ENCODE measurements around the gene GLMN. TPM values are rescaled to one million over a fixed set of nuclear protein-coding genes. Genes with fewer than 3 reads are reported as not detected.

Gene GLMN
- total and polyA plus RNA-seq, 2 donors from 2014 or later: 6.4 to 7.9 TPM

GRCh38 chr1:92218559-92218958 lies 80.2 kb downstream of the GLMN start:
- DNase-seq (no peak), FAIRE-seq (no peak)
- Histone ChIP-seq H3K27ac (ENCODE audit: low read depth in 2 of 2, low read length in 2 of 2) (no peak overlapping the region), H3K4me1 (ENCODE audit: control insufficient read depth in 2 of 3, insufficient read depth in 2 of 3, low read depth in 1 of 3, low read length in 3 of 3) (no peaks in the 10 kb centered on the region), H3K9me3 (ENCODE audit: control insufficient read depth in 2 of 3, insufficient read depth in 1 of 3, low read length in 3 of 3) (no peaks in the 10 kb centered on the region), H3K27me3 (ENCODE audit: control insufficient read depth, insufficient read depth, low read length) (no peaks in the 10 kb centered on the region), H3K36me3 (ENCODE audit: control insufficient read depth in 2 of 3, insufficient read depth in 3 of 3, low read length in 3 of 3) (no peaks in the 10 kb centered on the region), H3K4me3 (ENCODE audit: low read length in 3 of 3) (no peak overlapping the region), H3K9ac (ENCODE audit: low read length in 3 of 3) (no peak overlapping the region)
- intact Hi-C loops (cut with DNase I): no loop called here
- no peak for TF ChIP-seq CTCF (IDR thresholded peaks at IDR 0.05; ENCODE audit: borderline replicate concordance, extremely low read depth, insufficient read depth)

GRCh38 chr1:92217721-92218120 lies 81.1 kb downstream of the GLMN start, which contains the start of gene C1orf146:
Gene C1orf146 (plus strand): TSS chr1:92217915. CDS start chr1:92231421, 13,506 bp downstream.
- H3K9ac ChIP-seq (ENCODE audit: low read length in 3 of 3): no peak within 1 kb of the TSS
- no peak within 1 kb of the TSS for H3K27ac ChIP-seq (ENCODE audit: low read depth in 2 of 2, low read length in 2 of 2)
- no peak within 1 kb of the TSS for H3K4me3 ChIP-seq (ENCODE audit: low read length in 3 of 3)
- no peak for DNase-seq
- H3K9me3 ChIP-seq (ENCODE audit: control insufficient read depth in 2 of 3, insufficient read depth in 1 of 3, low read length in 3 of 3): no peaks in the 10 kb centered on the region
- intact Hi-C loops (cut with DNase I): no loop called here
- no peak for FAIRE-seq
- TF ChIP-seq CTCF (IDR thresholded peaks at IDR 0.05; ENCODE audit: borderline replicate concordance, extremely low read depth, insufficient read depth): no peak
- H3K27me3 ChIP-seq (ENCODE audit: control insufficient read depth, insufficient read depth, low read length): no peaks in the 10 kb centered on the region
- H3K36me3 ChIP-seq (ENCODE audit: control insufficient read depth in 2 of 3, insufficient read depth in 3 of 3, low read length in 3 of 3): no peaks in the 10 kb centered on the region
- H3K4me1 ChIP-seq (ENCODE audit: control insufficient read depth in 2 of 3, insufficient read depth in 2 of 3, low read depth in 1 of 3, low read length in 3 of 3): no peaks in the 10 kb centered on the region

- DNase-seq (no peak), FAIRE-seq (no peak)
- Histone ChIP-seq H3K4me3 (ENCODE audit: low read length in 3 of 3) (no peak overlapping the region), H3K4me1 (ENCODE audit: control insufficient read depth in 2 of 3, insufficient read depth in 2 of 3, low read depth in 1 of 3, low read length in 3 of 3) (no peaks in the 10 kb centered on the region), H3K27me3 (ENCODE audit: control insufficient read depth, insufficient read depth, low read length) (no peaks in the 10 kb centered on the region), H3K9me3 (ENCODE audit: control insufficient read depth in 2 of 3, insufficient read depth in 1 of 3, low read length in 3 of 3) (peaks cover 0 to 4% (median 0%) of the 10 kb centered on the region in 3 donors), H3K9ac (ENCODE audit: low read length in 3 of 3) (no peak overlapping the region), H3K27ac (ENCODE audit: low read depth in 2 of 2, low read length in 2 of 2) (no peak overlapping the region), H3K36me3 (ENCODE audit: control insufficient read depth in 2 of 3, insufficient read depth in 3 of 3, low read length in 3 of 3) (no peaks in the 10 kb centered on the region)
- intact Hi-C loops (cut with DNase I): no loop called here
- no peak for TF ChIP-seq CTCF (IDR thresholded peaks at IDR 0.05; ENCODE audit: borderline replicate concordance, extremely low read depth, insufficient read depth)
These were observed 87.6 kb downstream of the GLMN start for GRCh38 chr1:92211166-92211565.

GRCh38 chr1:92210701-92211100 lies 88.1 kb downstream of the GLMN start:
- Histone ChIP-seq H3K4me3 (ENCODE audit: low read length in 3 of 3) (no peak overlapping the region), H3K9me3 (ENCODE audit: control insufficient read depth in 2 of 3, insufficient read depth in 1 of 3, low read length in 3 of 3) (peaks cover 0 to 6% (median 0%) of the 10 kb centered on the region in 3 donors), H3K36me3 (ENCODE audit: control insufficient read depth in 2 of 3, insufficient read depth in 3 of 3, low read length in 3 of 3) (no peaks in the 10 kb centered on the region), H3K27me3 (ENCODE audit: control insufficient read depth, insufficient read depth, low read length) (no peaks in the 10 kb centered on the region), H3K4me1 (ENCODE audit: control insufficient read depth in 2 of 3, insufficient read depth in 2 of 3, low read depth in 1 of 3, low read length in 3 of 3) (no peaks in the 10 kb centered on the region), H3K27ac (ENCODE audit: low read depth in 2 of 2, low read length in 2 of 2) (no peak overlapping the region), H3K9ac (ENCODE audit: low read length in 3 of 3) (no peak overlapping the region)
- DNase-seq (no peak), FAIRE-seq (no peak)
- intact Hi-C loops (cut with DNase I): no loop called here
- no peak for TF ChIP-seq CTCF (IDR thresholded peaks at IDR 0.05; ENCODE audit: borderline replicate concordance, extremely low read depth, insufficient read depth)
